Measurements from ENCODE around the gene RBM47.

The RBM47 gene

GRCh38 chr4:40462326-40462725 is 167.3 kb downstream of the RBM47 start:
- no peak for TF ChIP-seq FOXM1 (IDR thresholded peaks at IDR 0.05; ENCODE audit: borderline replicate concordance, low read depth)
- no peak for TF ChIP-seq EP300 (IDR thresholded peaks at IDR 0.05; ENCODE audit: borderline replicate concordance)
- no peak for TF ChIP-seq MAX (IDR thresholded peaks at IDR 0.05)
- TF ChIP-seq TAF1 (IDR thresholded peaks at IDR 0.05; ENCODE audit: low read depth) = no peak
- no peak for TF ChIP-seq CREB1 (IDR thresholded peaks at IDR 0.05; ENCODE audit: low read depth)
- TF ChIP-seq ZBTB7A (IDR thresholded peaks at IDR 0.05; ENCODE audit: low read depth) = no peak
- TF ChIP-seq YY1 (IDR thresholded peaks at IDR 0.05; ENCODE audit: low read depth) = no peak
- TF ChIP-seq NFIC (IDR thresholded peaks at IDR 0.05) = no peak

GRCh38 chr4:40461879-40462278 is 167.8 kb downstream of the RBM47 start:
- TF ChIP-seq NFIC (IDR thresholded peaks at IDR 0.05) (no peak), CEBPB (IDR thresholded peaks at IDR 0.05) (no peak), CREB1 (IDR thresholded peaks at IDR 0.05; ENCODE audit: low read depth) (no peak), TEAD4 (IDR thresholded peaks at IDR 0.05) (no peak), REST (IDR thresholded peaks at IDR 0.05; ENCODE audit: low read depth) (no peak), YY1 (IDR thresholded peaks at IDR 0.05; ENCODE audit: low read depth) (no peak), TAF1 (IDR thresholded peaks at IDR 0.05; ENCODE audit: low read depth) (no peak), USF1 (IDR thresholded peaks at IDR 0.05) (no peak), EP300 (IDR thresholded peaks at IDR 0.05; ENCODE audit: borderline replicate concordance) (no peak), RAD21 (IDR thresholded peaks at IDR 0.05; ENCODE audit: low read depth) (no peak), ZBTB7A (IDR thresholded peaks at IDR 0.05; ENCODE audit: low read depth) (no peak), MAX (IDR thresholded peaks at IDR 0.05) (no peak)

- TF ChIP-seq TCF12 (IDR thresholded peaks at IDR 0.05; ENCODE audit: low read depth) = no peak
- TF ChIP-seq TAF1 (IDR thresholded peaks at IDR 0.05; ENCODE audit: low read depth) = no peak
Measured at GRCh38 chr4:40461062-40461461, 168.6 kb downstream of the RBM47 start.

- TF ChIP-seq EP300 (IDR thresholded peaks at IDR 0.05; ENCODE audit: borderline replicate concordance) (no peak), EGR1 (IDR thresholded peaks at IDR 0.05) (no peak), RAD21 (IDR thresholded peaks at IDR 0.05; ENCODE audit: low read depth) (no peak), ZBTB7A (IDR thresholded peaks at IDR 0.05; ENCODE audit: low read depth) (no peak), TAF1 (IDR thresholded peaks at IDR 0.05; ENCODE audit: low read depth) (no peak), MAX (IDR thresholded peaks at IDR 0.05) (no peak), TCF12 (IDR thresholded peaks at IDR 0.05; ENCODE audit: low read depth) (no peak), TEAD4 (IDR thresholded peaks at IDR 0.05) (no peak), FOXM1 (IDR thresholded peaks at IDR 0.05; ENCODE audit: borderline replicate concordance, low read depth) (no peak), CREB1 (IDR thresholded peaks at IDR 0.05; ENCODE audit: low read depth) (no peak), REST (IDR thresholded peaks at IDR 0.05; ENCODE audit: low read depth) (no peak), CEBPB (IDR thresholded peaks at IDR 0.05) (no peak), YY1 (IDR thresholded peaks at IDR 0.05; ENCODE audit: low read depth) (no peak), USF1 (IDR thresholded peaks at IDR 0.05) (no peak), NFIC (IDR thresholded peaks at IDR 0.05) (no peak)
Measured at GRCh38 chr4:40458683-40459082, 171.0 kb downstream of the RBM47 start.

GRCh38 chr4:40458109-40458508 is 171.6 kb downstream of the RBM47 start:
- no peak for TF ChIP-seq EP300 (IDR thresholded peaks at IDR 0.05; ENCODE audit: borderline replicate concordance)
- no peak for TF ChIP-seq TEAD4 (IDR thresholded peaks at IDR 0.05)
- TF ChIP-seq TCF12 (IDR thresholded peaks at IDR 0.05; ENCODE audit: low read depth) = no peak
- no peak for TF ChIP-seq NFIC (IDR thresholded peaks at IDR 0.05)
- TF ChIP-seq CREB1 (IDR thresholded peaks at IDR 0.05; ENCODE audit: low read depth) = no peak
- no peak for TF ChIP-seq MAX (IDR thresholded peaks at IDR 0.05)
- TF ChIP-seq TAF1 (IDR thresholded peaks at IDR 0.05; ENCODE audit: low read depth) = no peak

- TF ChIP-seq CEBPB (IDR thresholded peaks at IDR 0.05) = peak; percentile 74
- no peak for TF ChIP-seq ZBTB7A (IDR thresholded peaks at IDR 0.05; ENCODE audit: low read depth)
Measured at GRCh38 chr4:40455340-40455902, 174.2 kb downstream of the RBM47 start.
